HG02943 (cell line): ENCODE measurements around the gene TRMU.
"Not testable (repeated sequence)": the region's sequence is repeated elsewhere in the genome, so short reads cannot be mapped to it uniquely, and the experiment has no call there.

Source experiments
- ATAC-seq: cut with Tn5 transposase; IDR thresholded peaks from one replicate; pipeline ENCODE4 v1.9.1; 2021; ENCODE audit warnings: mild to moderate bottlenecking, low read depth, moderate library complexity; ENCODE audit not compliant: unreplicated experiment

The TRMU gene

DNA sequence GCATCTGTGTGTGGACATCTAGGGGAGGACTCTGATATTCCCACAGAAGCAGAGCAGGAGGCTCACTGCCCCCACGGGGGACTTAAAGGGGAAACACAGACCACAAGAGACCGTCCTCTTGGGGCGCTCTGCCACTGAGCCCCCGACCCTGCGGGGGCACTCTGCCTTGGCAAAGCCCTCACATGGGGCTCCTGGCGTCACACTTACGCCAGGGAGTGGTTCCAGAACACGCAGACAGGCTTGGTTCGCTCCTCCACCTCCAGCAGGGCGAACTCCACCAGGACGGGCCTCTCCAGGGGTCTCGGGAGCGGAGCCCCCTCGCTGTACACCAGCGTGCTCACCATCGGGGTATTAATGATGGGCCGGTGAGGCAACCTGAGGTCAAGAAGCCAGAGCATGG is 45.1 kb downstream of the TRMU start:
- ATAC-seq, result no peak

DNA sequence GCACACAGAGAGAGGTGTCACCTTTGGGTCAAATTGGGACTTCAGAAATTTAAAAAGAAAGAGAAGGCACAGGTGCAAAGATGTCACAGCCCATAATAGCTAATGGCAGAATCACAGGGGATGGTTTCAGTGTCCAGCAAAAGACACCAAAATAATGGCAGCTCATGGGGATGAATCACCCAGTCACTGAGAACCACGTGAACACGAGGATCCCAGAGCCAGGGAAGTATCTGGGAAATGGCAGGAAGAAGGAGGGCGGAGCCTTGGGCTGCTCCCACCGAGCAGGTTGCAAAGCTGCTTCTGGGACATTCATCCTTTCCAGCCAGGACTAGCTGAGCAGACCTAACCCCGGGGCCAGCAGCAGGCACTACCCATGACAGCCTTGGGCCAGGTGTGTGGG is 45.6 kb downstream of the TRMU start:
- ATAC-seq, result no peak

DNA sequence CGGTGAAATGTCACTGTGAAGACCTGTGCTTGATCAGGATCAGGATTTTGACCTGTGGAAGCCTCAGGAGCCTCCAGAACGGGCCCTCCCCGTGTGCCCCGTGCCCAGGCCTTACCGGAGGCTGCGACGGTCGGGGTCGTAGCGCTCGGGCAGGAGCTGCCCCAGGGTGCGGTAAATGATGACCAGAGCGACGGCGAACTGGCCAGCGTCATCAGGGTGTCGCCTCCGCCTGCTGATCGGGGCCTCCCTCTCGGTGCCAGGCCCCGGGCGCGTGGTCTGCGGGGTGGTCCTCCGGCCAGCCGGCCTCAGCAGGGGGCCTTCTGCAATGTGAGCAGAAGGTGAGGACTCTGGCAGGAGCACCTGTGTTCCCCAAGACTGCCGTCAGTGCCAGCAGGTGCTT is 46.2 kb downstream of the TRMU start:
- no peak for ATAC-seq

DNA sequence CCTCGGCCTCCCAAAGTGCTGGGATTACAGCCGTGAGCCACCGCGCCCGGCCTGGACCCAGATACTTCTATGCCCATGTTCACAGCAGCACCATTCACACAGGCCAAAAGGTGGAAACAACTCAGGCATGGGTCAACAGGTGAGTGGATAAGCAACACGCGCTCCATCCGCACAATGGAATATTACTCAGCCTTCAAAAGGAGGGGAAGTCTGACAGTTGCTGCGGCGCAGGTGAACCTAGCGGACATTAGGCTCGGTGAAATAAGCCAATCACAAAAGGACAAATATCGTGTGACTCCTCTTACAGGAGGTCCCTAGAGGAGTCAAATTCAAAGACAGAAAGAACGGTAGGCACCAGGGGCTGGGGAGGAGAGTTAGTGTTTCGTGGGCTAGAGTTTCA is 47.0 kb downstream of the TRMU start:
- ATAC-seq, result no peak

DNA sequence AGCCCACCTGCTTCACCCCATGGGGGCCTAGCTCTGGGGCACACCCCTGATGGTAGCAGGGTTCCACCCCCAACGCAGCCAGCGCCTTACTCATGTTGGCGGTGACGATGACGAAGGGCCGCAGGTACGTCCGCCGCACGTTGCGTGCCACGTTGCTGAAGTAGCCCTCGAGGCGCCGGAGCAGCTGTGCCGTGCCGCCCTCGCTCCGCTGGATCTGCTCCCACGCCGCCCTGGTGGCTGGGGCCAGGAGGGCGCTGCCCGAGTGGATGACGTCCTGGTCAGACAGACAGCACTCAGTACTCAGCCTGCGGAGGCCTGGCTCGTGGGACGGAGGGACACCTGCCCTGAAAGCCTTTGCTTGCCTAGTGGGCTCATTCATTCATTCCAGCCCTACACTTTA is 50.8 kb downstream of the TRMU start:
- ATAC-seq, result no peak

DNA sequence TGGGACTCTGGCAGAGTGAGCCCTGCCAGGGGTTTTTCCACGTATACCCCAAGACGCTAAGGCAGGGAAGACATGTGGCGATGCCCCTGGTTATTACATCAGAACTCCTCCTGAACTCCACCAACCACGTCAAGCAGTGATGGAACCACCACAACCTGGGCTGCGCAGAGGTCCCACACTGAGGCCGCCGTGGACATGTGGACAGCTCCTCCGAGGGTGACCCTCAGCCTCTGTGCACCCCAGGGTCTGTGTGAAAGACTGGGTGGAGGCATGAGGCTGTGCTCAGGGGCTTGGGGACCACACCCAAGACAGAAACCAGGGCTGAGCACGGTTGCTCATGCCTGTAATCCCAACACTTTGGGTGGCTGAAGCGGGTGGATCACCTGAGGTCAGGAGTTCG is 52.2 kb downstream of the TRMU start:
- ATAC-seq, result no peak

DNA sequence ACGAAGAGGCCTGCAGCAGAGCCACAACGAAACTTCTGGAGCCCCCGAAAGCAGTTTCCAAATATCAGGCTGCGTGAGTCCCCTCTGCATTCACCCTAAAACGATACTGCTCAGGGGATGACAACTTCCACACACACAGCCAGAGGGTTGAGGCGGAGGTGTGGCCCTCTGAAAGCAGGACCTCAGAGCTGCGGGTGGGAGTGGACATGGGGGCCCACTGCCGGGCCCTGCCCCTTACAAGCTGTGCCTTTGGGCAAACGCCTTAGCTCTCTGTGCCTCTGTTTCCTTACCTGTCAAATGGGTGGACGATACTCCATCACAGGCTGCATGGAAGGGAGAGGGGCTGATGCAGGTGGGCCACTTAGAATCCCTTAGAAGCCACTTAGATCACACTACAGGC is 53.1 kb downstream of the TRMU start:
- no peak for ATAC-seq

DNA sequence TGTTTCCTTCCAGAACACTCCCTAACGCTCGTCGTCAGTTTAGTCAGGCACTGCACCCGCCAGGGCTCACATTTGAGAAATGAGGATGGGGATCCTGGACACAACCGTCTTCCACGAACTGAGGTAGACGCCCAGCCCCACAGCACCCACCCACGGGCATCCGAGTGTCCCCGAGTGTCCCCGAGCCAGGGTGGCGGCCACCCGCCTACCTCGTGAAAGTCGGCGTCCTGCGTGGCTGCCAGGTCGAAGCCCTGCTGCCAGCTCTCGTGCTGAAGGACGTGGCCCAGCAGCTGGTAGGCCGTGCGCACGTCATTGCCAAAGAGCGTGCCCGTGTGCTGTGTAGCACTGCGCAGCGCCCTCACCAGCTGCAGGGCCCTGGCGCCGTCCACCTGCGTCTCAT is 53.6 kb downstream of the TRMU start:
- no peak for ATAC-seq

DNA sequence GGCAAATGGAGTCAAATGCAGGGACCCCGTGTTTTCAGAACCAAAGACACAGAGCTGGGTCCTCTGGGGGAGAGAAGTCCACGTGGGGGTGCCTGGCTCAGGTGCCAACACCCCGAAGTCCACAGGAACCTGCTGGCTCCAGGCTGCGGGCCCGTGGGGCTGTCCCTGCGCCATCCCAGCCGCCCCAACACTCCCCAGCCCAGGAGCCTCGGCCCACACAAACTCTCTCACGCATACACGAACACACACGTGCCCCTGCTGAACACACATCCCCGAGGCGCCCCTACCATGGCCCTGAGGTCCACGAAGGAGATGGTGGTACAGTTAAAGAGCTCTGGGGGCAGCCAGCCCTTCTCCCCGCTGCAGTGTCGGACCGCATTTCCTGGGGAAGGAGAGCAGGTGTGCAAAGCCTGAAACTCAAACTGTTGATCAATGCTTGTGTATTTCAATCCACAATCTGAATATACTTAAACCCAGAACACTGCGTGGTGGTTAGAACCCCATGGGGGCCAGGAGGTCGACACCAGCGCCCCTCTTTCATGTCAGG is 54.7 kb downstream of the TRMU start:
- no peak for ATAC-seq

DNA sequence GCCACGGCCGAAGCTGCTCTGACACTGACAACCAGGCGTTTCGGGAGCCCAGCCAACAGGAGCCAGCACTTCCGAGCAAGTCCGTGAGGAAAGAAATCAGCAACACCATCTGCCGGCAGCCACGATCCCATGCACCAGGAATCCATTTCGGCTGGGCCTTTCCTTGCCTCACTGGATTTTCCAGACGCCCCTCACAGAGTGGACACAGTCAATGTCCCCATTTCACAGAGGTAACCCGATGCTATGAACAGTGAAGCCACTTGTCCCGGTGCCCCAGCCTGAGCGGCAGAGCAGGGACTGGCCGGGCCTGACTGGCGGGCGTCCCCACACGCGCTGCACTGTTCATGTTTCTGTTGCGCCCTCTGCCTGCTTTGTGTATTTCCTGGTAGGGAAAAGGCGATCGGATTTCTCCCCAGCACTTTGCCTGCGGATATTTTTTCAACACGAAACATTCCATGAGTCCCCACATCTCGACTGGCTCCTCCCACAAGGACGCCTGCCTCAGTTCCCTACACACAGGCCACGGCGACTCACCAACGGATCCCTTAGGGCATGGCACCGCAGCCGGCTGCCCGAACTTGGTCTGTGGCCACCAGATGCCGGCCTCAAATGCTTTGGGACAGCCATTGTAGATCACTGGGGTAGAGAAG is 55.3 kb downstream of the TRMU start:
- no peak for ATAC-seq

DNA sequence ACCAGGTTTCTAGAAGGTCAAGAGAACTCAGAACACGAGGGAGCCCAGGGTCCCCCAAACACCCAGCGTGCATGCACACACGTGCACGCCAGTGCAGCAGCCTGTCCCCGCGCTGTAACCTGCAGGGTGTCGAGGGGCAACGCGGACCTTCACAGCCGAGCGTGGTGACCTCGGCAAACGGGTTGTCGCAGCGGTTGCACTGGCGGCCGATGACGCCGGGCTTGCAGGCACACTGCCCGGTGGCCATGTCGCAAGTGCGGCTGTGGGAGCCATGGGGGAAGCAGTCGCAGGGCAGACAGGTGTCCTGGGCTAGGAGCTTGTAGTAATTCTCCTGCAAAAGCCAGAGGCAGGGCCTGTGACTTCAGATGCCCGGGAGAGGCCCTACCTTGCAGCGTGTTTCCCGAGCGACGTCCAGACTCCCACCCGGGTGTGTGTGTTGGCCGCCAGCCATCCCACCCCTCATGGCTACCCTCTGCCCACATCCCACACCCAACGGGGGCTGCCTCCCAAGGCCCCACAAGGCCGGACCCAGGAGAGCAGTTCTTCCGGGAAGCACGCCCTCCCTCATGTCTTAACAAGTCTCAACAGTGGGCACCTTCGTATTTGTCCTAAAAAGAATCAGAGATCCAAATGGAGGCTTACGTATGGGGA is 56.1 kb downstream of the TRMU start:
- no peak for ATAC-seq

DNA sequence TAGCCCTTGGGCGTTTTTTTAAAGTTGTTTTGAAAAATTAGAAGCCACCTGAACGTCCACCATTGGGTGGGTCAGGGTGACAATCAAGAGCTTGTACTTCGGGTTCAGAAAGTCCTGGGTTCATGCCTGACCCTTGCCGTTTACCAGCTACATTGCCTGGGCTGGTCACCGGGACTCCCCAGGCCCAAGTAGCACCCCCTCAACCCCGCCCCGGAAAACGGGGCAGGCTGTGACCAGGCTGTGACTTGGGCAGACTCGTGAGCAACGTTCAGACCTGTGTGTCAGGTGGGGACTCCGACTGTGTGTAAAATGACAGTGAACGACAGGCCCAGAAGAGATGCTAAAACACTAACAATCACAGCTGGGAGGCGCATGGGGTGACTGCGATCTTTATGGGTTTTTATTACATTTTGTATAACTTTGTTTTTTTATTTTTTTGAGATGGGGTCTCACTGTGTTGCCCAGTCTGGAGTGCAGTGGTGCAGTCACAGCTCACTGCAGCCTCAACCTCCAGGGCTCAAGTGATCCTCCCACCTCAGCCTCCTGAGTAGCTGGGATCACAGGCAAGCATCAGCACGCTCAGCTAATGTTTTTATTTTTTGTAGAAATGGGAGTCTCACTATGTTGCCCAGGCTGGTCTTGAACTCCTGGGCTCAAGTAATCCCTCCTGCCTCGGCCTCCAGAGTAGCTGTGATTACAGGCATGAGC is 56.8 kb downstream of the TRMU start:
- no peak for ATAC-seq

DNA sequence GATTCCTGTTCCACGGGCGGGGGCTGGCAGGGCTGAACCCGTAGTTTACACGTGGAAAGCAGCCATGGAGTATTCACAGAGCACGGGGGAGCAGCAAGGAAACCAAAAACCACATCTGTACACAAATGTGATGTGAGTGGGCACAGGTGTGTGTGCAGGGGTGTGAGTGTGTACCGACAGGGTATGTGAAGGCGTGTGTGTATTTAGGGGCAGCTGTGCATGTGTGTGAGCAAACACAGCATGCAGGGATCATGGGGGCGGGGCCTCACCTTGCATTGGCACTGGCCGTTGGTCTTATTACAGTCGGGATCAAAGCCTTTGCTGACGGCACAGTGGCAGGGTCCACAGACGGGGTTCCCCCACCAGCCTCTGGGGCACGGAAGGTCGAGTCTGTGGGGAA is 58.4 kb downstream of the TRMU start:
- ATAC-seq, result no peak

DNA sequence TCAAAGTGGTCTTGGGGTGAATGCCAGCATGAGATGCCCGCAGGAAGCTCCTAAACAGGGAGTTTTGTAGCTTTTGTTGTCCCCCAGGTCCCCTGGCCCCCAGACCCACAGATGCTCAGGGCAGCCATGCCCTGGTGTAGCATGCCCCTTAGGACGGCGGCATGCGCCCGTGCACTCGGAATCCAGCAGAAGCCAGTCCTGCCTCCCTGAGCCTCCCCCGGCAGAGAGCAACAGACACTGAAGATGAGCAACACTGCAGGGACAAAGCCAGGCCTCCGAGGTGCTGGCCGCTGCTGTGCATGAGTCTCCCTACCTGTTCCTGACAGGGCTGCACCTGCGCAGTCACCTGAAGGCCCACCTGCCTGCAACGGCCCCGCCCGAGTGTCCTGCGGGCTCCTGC is 59.1 kb downstream of the TRMU start:
- ATAC-seq, result no peak

DNA sequence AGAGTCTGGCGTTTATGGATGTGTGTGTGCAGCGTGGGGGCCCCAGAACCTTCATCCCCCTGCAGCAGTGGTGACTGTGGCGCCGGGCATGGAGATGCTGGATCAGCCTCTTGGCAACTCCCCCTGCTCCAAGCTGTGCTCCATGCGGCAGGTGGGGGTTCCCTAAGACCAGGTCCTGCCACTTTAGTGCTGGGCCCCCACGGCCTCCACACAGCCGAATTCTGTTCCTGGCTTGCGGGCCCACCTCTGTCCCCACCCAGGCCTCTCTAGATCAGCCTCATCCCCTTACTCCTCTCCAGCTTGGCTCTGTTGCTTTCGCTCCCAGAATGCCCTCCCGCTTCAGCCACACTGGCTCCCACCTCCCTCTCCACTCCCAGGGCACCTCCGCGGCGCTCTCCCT is 59.6 kb downstream of the TRMU start:
- no peak for ATAC-seq

DNA sequence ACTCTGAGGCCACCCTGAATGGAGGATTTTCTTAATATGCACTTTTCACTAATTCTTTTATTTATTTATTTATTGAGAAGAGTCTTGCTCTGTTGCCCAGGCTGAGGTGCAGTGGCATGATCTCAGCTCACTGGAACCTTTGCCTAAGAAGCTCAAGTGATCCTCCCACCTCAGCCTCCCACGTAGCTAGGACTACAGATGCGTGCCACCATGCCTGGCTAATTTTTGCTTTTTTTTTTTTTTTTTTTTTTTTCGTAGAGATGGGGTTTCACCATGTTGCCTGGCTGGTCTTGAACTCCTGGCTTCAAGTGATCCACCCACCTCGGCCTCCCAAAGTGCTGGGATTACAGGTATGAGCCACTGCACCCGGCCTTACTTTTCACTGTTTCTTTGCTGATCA is 61.5 kb downstream of the TRMU start:
- not testable (repeated sequence) for ATAC-seq

DNA sequence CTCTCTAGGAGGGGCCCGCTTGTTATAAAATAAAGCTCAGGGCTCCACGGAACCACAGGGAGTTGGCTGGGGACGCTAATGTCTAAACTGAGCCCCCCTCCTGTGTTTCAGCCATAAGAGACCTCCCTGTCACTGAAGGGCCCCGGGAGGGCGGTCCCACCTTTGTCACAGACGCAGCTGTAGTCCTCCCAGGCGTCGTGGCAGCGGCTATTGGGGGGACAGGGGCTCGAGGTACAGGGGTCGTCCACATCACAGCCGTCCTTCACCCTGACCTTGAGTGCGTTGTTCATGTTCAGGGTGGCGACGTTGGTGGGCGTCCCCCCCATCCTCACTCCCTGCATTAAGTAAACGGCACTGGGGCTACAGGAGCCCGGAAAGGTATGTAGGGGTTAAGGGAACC is 62.0 kb downstream of the TRMU start:
- ATAC-seq, result no peak

DNA sequence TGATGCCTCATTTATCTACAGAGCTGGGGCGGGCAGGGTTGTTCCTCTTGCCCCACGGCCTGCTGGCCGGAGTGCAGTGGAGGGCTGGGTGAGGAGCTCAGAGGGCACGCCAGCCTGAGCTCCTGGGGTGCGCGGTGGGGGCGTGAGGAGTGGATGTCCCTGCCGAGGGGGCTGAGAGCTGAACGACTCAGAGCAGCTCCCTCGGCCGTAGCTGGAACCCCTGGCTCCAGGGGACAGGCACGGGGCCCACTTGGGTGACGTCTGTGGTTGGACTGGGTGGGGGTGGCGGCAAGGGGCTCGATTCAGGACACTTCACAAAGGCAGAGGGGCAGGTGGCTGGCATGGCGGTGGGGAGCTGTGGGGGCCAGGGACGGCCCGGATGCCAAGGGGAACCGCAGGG is 62.4 kb downstream of the TRMU start:
- ATAC-seq, result no peak

DNA sequence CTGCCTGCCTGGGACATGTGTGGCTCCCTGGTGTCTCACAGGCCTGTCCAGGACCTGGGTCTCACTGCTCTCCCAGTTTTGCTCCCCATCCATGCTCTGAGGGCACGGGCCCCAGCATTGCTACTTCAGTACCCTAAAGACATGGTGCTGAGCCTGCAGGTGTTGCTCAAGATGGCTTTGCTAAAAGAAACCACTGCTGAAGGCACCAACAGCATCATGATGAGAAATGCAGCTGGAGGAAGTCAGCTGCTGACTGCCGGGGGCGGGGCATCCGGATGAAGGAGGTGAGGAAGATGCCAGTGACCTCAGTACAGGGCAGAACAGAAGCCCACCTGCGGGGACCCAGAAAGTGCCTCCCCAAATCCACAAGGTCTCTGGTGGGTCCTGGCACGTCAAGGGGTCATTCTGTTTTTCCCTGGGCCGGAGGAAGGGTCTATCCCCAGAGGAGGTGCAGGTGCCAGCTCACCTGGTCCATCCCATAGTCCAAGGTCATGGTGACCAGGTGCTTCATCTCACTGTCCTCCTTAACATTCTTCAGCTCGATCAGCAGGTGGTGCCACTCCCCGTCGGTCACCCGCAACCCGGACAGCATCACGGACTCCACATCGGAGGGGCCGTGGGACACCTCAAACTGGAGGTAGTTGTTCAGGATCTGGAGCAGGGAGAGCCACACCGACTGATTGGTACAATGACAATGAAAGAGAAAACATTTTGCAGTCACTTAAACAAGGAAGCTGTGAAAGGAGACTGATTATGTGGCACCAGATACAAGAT is 63.9 kb downstream of the TRMU start:
- ATAC-seq, result no peak

DNA sequence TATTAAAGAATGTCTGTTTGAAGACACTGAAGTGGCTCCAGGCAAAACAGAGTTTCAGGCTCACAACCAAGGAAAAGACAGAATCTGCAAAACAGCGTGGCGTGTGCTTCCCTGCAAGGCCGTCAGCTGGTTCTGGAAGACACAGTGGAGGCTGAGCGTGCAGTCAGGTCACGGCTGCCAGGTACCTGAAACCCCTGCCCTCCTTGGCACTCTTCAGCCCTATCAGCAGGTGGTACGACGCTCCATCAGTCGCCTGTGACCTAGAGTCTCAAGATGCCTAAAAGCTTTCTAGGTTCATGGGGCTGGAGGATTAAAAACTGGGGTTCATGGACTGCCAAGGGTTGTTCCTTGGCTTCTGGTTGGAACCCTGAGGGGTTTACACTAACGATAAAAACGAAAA is 65.9 kb downstream of the TRMU start:
- ATAC-seq, result no peak

DNA sequence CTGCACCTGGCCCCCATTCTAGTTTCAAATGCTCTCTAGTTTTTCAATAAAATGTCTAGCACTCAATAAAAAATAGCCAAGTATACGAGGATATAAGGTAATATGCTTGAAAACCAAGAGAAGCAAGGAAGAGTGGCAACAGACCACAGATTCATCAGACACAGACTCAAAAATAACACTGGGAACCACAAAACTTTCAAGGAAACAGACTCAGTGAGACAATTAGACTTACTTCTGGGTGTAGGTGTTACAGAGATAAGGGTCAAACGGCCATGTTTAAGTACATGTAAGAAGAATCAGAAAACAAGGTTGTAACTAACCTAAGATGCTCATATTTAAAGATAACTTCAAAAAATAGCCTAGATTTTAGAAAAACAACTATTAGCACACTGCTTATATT is 67.0 kb downstream of the TRMU start:
- ATAC-seq, result no peak
